ENCODE data around the gene SIDT1.

Gene SIDT1

GRCh38 chr3:113531826-113532697 lies at the start of gene SIDT1:
Gene SIDT1 (plus strand): TSS chr3:113532555. CDS start chr3:113533022, 467 bp downstream.
- DNase-seq: no peak

DNA sequence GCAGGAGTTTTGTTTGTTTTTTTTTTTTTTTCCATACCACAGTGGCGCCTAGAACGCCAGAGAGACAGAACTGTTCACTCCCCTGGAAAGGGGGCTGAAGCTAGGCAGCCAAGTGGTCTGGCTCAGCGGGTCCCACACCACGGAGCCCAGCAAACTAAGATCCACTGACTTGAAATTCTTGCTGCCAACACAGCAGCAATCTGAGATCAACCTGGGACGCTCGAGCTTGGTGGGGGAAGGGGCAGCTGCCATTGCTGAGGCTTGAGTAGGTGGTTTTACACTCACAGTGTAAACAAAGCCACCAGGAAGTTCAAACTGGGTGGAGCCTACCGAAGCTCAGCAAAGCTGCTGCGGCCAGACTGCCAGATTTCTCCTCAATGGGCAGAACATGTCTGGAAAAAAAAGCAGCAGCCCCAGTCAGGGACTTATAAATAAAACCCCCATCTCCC lies 47.2 kb upstream of the SIDT1 start:
- DNase-seq: no peak

DNA sequence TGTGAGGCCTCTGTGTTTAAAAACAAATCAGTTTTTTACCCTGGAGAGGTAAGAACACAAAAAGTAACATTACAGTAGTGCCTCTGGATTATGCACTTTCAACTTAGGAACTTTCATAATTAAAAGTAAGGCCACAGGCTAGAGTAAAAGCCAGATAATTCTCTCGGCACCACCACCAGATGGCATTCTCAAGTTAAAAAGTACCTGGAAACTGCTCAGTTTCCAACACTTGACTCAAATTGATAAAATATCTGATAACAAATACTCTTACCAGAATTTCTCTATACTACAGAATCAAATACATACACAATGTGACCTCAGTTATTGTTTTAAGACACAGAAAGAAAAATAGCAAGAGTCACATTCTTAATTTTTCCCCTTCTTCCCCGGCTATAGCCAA lies 37.3 kb upstream of the SIDT1 start:
- no peak for DNase-seq

DNA sequence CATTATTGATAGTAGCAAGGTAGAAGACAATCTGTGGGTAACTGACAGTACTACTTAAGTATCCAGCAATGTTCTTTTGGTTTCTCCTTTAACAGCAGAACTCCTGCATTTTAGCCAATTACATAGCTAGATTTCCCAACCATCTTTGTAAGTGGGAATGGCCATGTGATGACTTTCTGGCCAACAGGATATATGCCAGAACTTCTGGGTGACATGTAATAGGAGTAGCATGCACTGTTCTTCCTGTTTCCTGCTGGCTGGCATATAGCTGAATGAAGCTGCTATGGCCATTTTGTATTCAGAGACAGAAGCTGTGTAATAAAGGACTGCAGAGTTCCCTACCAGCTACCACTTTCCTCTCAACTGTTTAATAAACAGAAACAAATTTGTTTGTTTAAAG lies 35.4 kb upstream of the SIDT1 start:
- DNase-seq: no peak

DNA sequence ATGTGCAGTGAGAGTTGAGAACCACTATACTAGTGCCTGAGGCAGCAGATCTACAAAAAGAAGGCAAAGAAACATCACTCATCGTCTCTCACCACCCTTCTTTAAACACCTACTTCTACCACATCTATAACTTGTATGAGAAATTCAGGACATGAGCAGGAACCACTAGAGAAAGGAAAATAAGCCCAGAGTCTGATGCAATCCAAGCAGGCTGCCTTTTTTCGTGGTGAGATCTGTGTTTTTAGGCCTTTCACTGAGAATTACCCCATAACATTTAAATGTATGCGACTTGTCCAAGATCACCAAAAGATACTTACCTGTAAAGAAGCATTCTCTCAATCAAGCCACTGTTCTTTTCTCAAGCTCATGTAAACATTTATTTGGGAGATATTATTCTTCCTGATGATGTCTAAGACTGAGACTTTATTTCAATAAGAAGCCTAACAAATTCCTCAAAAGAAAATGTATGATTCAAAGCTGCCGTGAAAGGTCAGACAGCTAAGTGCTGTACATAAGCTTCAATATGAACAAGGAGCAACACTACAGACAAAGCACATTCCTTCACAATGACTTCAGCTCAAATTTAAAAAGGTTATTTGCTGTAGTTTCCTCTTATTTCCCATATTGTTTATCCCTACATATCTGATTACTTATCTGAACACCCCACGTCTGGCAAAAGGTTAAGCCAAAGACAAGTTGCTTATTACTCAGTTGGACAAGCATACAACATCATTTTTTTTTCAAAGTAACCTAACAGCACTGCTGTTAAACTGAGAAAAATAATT lies 33.9 kb upstream of the SIDT1 start:
- DNase-seq: no peak

GRCh38 chr3:113499081-113499480 lies 33.3 kb upstream of the SIDT1 start:
- no peak for DNase-seq

GRCh38 chr3:113501597-113501996 lies 30.8 kb upstream of the SIDT1 start:
- no peak for DNase-seq

GRCh38 chr3:113505867-113506266 lies 26.5 kb upstream of the SIDT1 start:
- DNase-seq: no peak

GRCh38 chr3:113507501-113508067 lies 24.8 kb upstream of the SIDT1 start:
- DNase-seq: no peak

DNA sequence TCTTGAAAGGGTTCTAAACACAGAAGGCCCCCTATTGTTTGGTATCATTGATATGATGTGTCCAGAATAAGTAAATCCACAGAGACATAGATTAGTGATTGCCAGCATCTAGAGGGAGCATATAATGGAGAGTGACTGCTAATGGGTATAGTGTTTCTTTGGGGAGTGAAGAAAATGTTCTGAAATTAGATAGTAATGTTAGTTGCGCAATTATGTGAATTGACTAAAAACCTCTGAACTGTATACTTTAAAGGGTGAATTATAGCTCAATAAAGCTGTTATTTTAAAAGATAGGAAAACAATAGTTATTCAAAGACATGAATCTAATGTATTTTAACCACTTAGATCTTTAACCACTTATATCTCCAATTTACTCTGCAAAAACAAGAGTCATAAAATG lies 23.4 kb upstream of the SIDT1 start:
- no peak for DNase-seq

DNA sequence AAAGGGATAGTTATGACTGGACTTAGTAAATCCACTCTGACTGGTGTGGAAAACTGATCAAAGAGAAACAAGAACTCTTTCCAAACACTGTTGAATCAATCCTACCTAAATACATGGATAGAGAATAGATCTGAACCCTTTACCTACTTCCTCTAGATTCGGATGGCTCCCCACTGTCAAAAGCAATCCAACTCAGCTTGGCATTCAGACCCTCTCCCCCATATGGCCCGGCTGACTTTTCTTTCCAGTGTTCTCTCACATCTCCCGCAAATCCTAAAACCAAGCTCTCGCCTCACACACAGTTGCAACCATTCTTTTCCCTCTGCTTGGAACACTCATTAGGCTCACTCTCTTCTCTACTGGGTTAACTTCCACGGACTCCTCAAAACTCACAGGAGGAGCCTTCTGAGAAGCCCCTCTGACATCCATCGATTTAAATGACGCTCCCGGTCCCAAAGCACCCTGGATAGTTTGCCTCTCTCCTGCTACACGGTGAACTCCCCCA lies 18.0 kb upstream of the SIDT1 start:
- DNase-seq: no peak

DNA sequence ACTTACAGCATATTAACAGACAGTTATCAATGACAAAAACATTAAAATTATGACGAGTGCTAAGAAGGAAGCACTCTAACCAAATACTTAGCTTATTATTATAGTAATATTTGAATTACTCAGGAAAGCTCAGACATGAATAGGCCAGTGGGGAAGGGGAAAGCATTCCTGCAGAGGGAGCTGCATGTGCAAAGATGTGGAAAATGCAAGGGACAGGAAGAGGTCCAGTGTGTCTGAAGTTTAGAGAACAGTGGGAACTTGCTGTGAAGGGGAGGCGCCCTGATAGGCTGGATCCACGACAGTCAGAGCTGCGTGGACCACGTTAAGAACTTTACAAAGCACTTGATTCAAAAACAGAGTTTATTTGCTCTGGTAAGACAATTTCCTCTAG lies 16.2 kb upstream of the SIDT1 start:
- DNase-seq: no peak

DNA sequence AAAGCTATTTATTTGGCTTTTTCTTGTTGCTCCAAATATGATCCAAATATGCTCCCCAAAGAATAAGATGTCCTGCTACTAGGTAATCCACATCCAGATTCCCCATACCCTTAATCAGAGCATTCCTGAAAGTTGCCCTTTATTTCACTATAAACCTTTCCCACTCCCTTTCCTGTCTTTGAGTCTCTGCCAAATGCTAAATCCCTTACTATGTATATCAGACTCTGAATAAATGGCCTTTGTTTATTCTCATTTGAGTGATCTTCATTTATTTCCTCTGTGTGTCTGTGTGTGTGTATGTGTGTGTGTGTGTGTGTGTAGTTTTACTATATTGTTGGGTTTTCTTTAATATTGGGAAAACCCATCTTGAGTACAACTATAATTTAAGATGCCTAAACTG lies 10.4 kb upstream of the SIDT1 start:
- no peak for DNase-seq

DNA sequence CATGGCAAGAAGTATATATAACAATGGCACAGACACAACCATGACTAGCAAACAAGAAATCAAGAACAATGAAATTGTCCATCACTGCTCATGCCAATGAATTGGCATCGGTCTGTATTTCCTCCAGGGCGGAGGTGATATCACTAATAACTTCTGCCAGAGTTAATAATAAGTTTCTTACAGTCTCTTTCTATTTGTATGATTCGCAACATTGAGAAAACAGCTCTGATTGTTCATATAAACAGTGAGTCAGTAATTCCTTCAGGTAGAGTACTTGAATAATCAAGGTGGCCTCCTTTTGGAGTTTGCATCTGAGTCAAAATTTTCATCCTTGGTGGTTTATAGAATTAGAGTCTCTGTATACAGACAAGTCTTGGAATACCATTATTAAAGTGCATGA lies 9.1 kb upstream of the SIDT1 start:
- DNase-seq: no peak

GRCh38 chr3:113532698-113533533 lies 561 bp downstream of the SIDT1 start:
- no peak for DNase-seq

DNA sequence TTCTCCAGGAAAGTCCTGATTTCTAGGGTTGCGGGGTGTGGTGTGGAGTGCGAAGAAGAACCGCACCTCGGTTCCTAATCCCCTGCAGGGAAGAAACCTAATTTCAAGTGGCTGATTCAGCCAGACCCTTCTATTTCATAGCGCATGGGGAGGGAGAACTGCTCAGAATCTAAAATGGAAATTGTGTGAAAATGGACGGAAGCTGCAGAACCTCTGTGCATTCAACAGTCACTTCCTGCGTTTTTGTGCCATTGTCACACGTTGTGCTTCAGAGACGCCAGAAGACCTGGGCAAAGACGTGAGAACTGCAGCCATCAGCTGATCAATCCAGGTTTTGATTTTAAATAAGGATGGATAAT lies 1.2 kb downstream of the SIDT1 start:
- no peak for DNase-seq

- DNase-seq: no peak
Observed at GRCh38 chr3:113534365-113534764, 2.0 kb downstream of the SIDT1 start.

- no peak for DNase-seq
Observed at GRCh38 chr3:113535898-113536297, 3.5 kb downstream of the SIDT1 start.

- DNase-seq: no peak
Observed at GRCh38 chr3:113536627-113537101, 4.3 kb downstream of the SIDT1 start.

DNA sequence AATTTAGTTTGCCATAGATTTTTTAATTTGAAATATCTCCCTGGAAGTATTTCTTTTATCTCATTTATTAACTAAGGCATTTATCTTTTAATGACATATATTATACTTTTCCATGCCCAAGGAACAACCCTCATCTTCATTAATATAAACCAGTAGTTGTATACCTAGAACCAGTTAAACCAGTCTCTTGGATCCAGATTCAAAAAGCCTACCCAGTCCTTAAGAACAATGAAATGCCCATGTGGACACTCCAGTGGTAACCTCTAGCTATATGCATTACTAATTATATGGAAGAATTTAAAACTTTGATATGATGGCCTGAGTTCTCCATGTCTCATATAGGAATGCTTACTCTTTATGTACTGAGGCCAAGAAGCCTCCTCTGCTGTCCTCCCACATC lies 4.8 kb downstream of the SIDT1 start:
- DNase-seq: no peak

- DNase-seq: no peak
Observed at GRCh38 chr3:113541519-113541918, 9.2 kb downstream of the SIDT1 start.

- DNase-seq: no peak
Observed at GRCh38 chr3:113545594-113545993, 13.2 kb downstream of the SIDT1 start.

All from NCI-H774 (cell line).